ENCODE data around the gene EVA1C.

Gene EVA1C

DNA sequence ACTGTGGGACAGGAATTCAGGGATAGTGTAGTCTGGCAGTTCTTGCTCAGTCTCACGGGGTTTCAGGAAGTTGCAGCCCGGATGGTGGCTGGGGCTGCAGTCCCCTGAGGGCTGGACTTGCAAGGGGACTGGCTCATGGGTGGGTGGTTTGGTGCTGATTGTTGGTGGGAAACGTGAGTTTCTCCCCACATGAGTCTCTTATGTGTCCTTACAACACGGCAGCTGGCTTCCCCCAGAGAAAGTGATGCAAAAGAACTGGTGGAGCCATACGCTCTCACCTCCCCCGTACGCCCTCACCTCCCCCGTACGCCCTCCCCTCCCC, 64.9 kb downstream of the EVA1C start:
- Mint-ChIP-seq H3K27ac (no peak overlapping the region), H3K4me3 (no peak overlapping the region), H3K9me3 (no peaks in the 10 kb centered on the region), H3K36me3 (ENCODE audit: low read depth) (no peaks in the 10 kb centered on the region), H3K27me3 (ENCODE audit: low read depth) (no peaks in the 10 kb centered on the region), H3K4me1 (peaks cover 27% of the 10 kb centered on the region)
- TF ChIP-seq, protein P1, sequence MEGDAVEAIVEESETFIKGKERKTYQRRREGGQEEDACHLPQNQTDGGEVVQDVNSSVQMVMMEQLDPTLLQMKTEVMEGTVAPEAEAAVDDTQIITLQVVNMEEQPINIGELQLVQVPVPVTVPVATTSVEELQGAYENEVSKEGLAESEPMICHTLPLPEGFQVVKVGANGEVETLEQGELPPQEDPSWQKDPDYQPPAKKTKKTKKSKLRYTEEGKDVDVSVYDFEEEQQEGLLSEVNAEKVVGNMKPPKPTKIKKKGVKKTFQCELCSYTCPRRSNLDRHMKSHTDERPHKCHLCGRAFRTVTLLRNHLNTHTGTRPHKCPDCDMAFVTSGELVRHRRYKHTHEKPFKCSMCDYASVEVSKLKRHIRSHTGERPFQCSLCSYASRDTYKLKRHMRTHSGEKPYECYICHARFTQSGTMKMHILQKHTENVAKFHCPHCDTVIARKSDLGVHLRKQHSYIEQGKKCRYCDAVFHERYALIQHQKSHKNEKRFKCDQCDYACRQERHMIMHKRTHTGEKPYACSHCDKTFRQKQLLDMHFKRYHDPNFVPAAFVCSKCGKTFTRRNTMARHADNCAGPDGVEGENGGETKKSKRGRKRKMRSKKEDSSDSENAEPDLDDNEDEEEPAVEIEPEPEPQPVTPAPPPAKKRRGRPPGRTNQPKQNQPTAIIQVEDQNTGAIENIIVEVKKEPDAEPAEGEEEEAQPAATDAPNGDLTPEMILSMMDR (IDR thresholded peaks at IDR 0.05; ENCODE audit: unreplicated experiment in 3 of 3), result no peak

GRCh38 chr21:32481875-32482408, 69.4 kb downstream of the EVA1C start:
- peaks cover 16% of the 10 kb centered on the region for H3K4me1 Mint-ChIP-seq
- H3K36me3 Mint-ChIP-seq (ENCODE audit: low read depth), result no peaks in the 10 kb centered on the region
- TF ChIP-seq, protein P1 (IDR thresholded peaks at IDR 0.05; ENCODE audit: unreplicated experiment in 3 of 3), result no peak
- no peak overlapping the region for H3K27ac Mint-ChIP-seq
- H3K27me3 Mint-ChIP-seq (ENCODE audit: low read depth), result peaks cover 8% of the 10 kb centered on the region
- no peaks in the 10 kb centered on the region for H3K9me3 Mint-ChIP-seq
- no peak overlapping the region for H3K4me3 Mint-ChIP-seq

DNA sequence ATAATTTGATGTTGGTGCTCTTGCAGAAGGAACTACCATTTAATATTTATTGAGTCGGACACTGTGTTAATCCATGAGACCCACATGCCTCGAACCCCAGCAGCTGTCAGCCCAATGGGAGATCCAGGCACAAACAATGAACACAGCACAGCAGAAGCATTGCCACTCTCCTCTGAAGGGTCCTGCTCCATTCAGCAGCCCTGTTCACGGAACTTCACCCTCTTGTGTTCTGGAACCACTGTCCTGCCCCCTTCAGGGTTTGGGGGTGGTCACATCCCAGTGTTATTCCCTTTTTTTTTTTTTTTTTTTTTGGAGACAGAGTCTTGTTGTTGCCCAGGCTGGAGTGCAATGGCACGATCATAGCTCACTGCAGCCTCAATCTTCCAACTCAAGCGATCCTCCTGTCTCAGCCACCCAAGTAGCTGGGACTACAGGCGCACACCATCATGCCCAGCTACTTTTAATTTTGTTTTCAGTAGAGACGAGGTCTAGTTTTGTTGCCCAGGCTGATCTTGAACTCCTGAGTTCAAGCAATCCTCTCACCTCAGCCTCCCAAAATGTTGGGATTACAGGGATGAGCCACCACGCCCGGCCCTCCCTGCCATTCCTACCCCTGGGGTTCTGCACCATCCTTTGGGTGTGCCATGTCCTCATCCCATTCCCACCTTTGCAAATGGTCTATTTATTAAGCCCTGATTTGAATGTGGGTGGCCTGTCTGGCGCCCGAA, 70.2 kb downstream of the EVA1C start:
- Mint-ChIP-seq H3K4me1 (peaks cover 16% of the 10 kb centered on the region), H3K27ac (no peak overlapping the region), H3K36me3 (ENCODE audit: low read depth) (no peaks in the 10 kb centered on the region), H3K9me3 (no peaks in the 10 kb centered on the region), H3K27me3 (ENCODE audit: low read depth) (peaks cover 8% of the 10 kb centered on the region), H3K4me3 (no peak overlapping the region)
- TF ChIP-seq, protein P1 (IDR thresholded peaks at IDR 0.05; ENCODE audit: unreplicated experiment in 3 of 3), result no peak

DNA sequence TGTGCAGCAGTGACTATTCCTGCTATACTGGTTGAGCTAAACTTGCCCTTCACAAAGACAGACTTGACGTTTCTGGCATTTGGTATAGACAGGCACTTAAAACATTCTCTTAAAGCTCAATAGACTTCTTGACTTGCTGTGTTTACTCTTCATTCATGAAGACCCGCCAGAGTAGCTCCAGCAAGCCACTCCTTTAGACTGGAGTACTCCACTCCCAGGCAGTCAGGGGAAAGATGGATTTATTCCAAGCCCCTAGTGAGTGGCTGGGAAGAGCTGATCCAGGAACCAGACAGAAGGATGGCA, 70.7 kb downstream of the EVA1C start:
- TF ChIP-seq, protein P1 (IDR thresholded peaks at IDR 0.05; ENCODE audit: unreplicated experiment in 3 of 3), result no peak
- H3K36me3 Mint-ChIP-seq (ENCODE audit: low read depth), result no peaks in the 10 kb centered on the region
- peaks cover 8% of the 10 kb centered on the region for H3K27me3 Mint-ChIP-seq (ENCODE audit: low read depth)
- no peaks in the 10 kb centered on the region for H3K9me3 Mint-ChIP-seq
- H3K4me1 Mint-ChIP-seq, result peaks cover 16% of the 10 kb centered on the region
- no peak overlapping the region for H3K4me3 Mint-ChIP-seq
- H3K27ac Mint-ChIP-seq, result no peak overlapping the region

DNA sequence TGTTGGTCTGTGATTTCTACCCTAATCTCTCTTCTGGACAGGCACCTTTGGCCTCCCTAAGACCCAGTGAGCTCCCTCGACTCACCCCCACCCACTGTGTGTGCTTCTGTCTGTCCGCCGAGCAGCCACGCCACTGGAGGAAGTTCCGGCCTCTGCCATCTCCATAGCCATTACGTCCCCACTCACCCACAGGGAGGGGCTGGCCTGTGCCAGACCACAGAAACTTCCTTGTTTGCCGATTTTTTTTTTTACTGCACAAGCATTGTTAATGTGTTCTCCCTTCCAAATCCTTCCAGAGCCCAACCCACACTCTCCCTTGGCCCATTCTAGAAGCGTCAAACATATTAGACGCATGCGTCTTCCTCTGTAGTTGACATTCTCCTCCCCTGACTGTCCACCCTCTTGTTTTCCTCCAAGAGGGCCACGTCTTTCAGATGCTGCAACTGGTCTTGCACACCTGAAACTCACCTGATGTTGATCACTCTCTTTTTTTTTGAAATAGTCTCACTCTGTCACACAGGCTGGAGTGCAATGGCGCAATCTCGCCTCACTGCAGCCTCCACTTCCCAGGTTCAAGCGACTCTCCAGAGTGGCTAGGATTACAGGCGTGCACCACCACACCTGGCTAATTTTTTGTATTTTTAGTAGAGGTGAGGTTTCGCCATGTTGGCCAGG, 72.3 kb downstream of the EVA1C start:
- Mint-ChIP-seq H3K4me1 (peaks cover 16% of the 10 kb centered on the region), H3K9me3 (peaks cover 6% of the 10 kb centered on the region), H3K27ac (no peak overlapping the region), H3K4me3 (no peak overlapping the region), H3K27me3 (ENCODE audit: low read depth) (peaks cover 8% of the 10 kb centered on the region), H3K36me3 (ENCODE audit: low read depth) (no peaks in the 10 kb centered on the region)
- TF ChIP-seq, protein P1 (IDR thresholded peaks at IDR 0.05; ENCODE audit: unreplicated experiment in 3 of 3), result no peak

DNA sequence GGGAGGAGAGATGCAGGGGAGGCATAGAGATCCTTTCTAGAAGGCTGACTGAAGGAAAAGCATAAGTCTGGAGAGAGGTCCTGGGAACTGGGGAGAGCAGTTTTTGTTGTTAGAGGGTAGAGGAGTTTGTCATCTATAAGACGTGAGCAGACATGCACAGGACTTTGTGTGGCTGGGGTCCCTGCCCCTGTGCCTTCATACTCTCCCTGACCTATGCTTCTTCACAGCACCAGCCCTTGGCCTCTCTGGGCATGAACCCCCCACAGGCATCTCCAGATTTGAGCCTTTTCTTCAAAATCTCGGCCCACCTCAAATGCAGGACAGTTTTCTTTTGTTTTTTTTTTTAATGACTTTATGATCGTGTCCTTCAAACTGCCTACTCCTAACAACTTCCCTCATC, 79.9 kb downstream of the EVA1C start:
- Mint-ChIP-seq H3K9me3 (peaks cover 6% of the 10 kb centered on the region), H3K27me3 (ENCODE audit: low read depth) (peaks cover 4% of the 10 kb centered on the region), H3K4me3 (no peak overlapping the region), H3K36me3 (ENCODE audit: low read depth) (no peaks in the 10 kb centered on the region), H3K4me1 (no peaks in the 10 kb centered on the region), H3K27ac (no peak overlapping the region)
- TF ChIP-seq, protein P1 (IDR thresholded peaks at IDR 0.05; ENCODE audit: unreplicated experiment in 3 of 3), result no peak

All from nephron (organoid).